CD4-positive, alpha-beta T cell treated with Interleukin-15 for 4 hours (primary cell): ENCODE measurements around the gene SOCS2.
"Not testable (repeated sequence)": the region's sequence is repeated elsewhere in the genome, so short reads cannot be mapped to it uniquely, and the experiment has no call there.

Experiments used
- DNase-seq: peaks from one replicate; pipeline ENCODE4 v3.0.0-alpha.2; 2020; ENCODE audit warnings: low spot score

The SOCS2 gene

GRCh38 chr12:93593843-93594242 lies 21.4 kb downstream of the SOCS2 start:
- DNase-seq = no peak

- no peak for DNase-seq
Observed at GRCh38 chr12:93594766-93595311, 22.4 kb downstream of the SOCS2 start.

GRCh38 chr12:93595351-93595750 lies 22.9 kb downstream of the SOCS2 start:
- DNase-seq = no peak

GRCh38 chr12:93597608-93598007 lies 25.1 kb downstream of the SOCS2 start:
- DNase-seq = no peak

GRCh38 chr12:93599192-93599591 lies 26.7 kb downstream of the SOCS2 start:
- no peak for DNase-seq

GRCh38 chr12:93601591-93601990 lies 29.1 kb downstream of the SOCS2 start:
- no peak for DNase-seq

GRCh38 chr12:93602897-93603668 lies 30.6 kb downstream of the SOCS2 start:
- no peak for DNase-seq

GRCh38 chr12:93603762-93604161 lies 31.3 kb downstream of the SOCS2 start:
- DNase-seq = no peak

- DNase-seq = no peak
Observed at GRCh38 chr12:93608313-93608712, 35.8 kb downstream of the SOCS2 start.

- no peak for DNase-seq
Observed at GRCh38 chr12:93609281-93610192, 37.1 kb downstream of the SOCS2 start.

- DNase-seq = no peak
Observed at GRCh38 chr12:93612776-93613175, 40.3 kb downstream of the SOCS2 start.

- no peak for DNase-seq
Observed at GRCh38 chr12:93614917-93615596, 42.6 kb downstream of the SOCS2 start.

- DNase-seq = no peak
Observed at GRCh38 chr12:93616584-93617101, 44.2 kb downstream of the SOCS2 start.

GRCh38 chr12:93618891-93619410 lies 46.5 kb downstream of the SOCS2 start:
- DNase-seq = no peak

- DNase-seq = no peak
Observed at GRCh38 chr12:93621986-93622385, 49.5 kb downstream of the SOCS2 start.

GRCh38 chr12:93622485-93622884 lies 50.0 kb downstream of the SOCS2 start:
- DNase-seq = no peak

- DNase-seq = no peak
Observed at GRCh38 chr12:93624595-93625294, 52.3 kb downstream of the SOCS2 start.

GRCh38 chr12:93625295-93625645 lies 52.8 kb downstream of the SOCS2 start:
- DNase-seq = not testable (repeated sequence)

- DNase-seq = no peak
Observed at GRCh38 chr12:93626160-93626559, 53.7 kb downstream of the SOCS2 start.
